OCI-LY7 (cell line): ENCODE data around the gene FAM9A. TPM values are rescaled to one million over a fixed set of nuclear protein-coding genes. Genes with fewer than 3 reads are reported as not detected.

ENCODE experiments used
- total RNA-seq, 2 experiments: library from RNA; depleted of rRNA in 1 of 2; stranded (reverse); fragments of >200 nt in 1 of 2; shearing (Covaris generic) in 1 of 2; gene quantifications; 2 replicates each; pipeline ENCODE4 v1.2.3, GENCODE V29; 2014 to 2022

The FAM9A gene
- total RNA-seq, 2 experiments from 2014 or later = not detected

Other genes starting within 250 kb of the FAM9A start
- gene ANOS1, start 69.2 kb downstream of the FAM9A start, total RNA-seq (2014; rRNA removed; shearing (Covaris generic)) = not detected in 2 replicates
- gene ANOS1, start 69.2 kb downstream of the FAM9A start, total RNA-seq (2022) = 0.11 TPM in 1 of 2 replicates, not detected in the other
- gene FAM9B, start 232.7 kb upstream of the FAM9A start, total RNA-seq (2014; rRNA removed; shearing (Covaris generic)) = not detected in 2 replicates
- gene FAM9B, start 232.7 kb upstream of the FAM9A start, total RNA-seq (2022) = not detected in 2 replicates